ENCODE data around the gene MCCD1. TPM values are rescaled to one million over a fixed set of nuclear protein-coding genes. Genes with fewer than 3 reads are reported as not detected.

MCCD1 gene
- total RNA-seq, 1 donor from 2014 or later: not detected

GRCh38 chr6:31538805-31539400 lies 10.1 kb downstream of the MCCD1 start:
- FAIRE-seq (no peak), DNase-seq (ENCODE audit: low read depth) (no peak)
- peaks cover 26% of the 10 kb centered on the region for H3K36me3 ChIP-seq (ENCODE audit: control insufficient read depth, insufficient read depth, low read length)
- no peaks in the 10 kb centered on the region for H3K27me3 ChIP-seq (ENCODE audit: control insufficient read depth, insufficient read depth, low read length)
- H3K4me3 ChIP-seq (ENCODE audit: low read depth, low read length): no peak overlapping the region
- no peak for TF ChIP-seq CTCF (IDR thresholded peaks at IDR 0.05; ENCODE audit: insufficient read depth, low read length, severe bottlenecking)

- peaks cover 12% of the 10 kb centered on the region for H3K36me3 ChIP-seq (ENCODE audit: control insufficient read depth, insufficient read depth, low read length)
- TF ChIP-seq CTCF (IDR thresholded peaks at IDR 0.05; ENCODE audit: insufficient read depth, low read length, severe bottlenecking): no peak
These were observed 11.9 kb downstream of the MCCD1 start for GRCh38 chr6:31540640-31541039.

GRCh38 chr6:31541059-31541657 lies 12.4 kb downstream of the MCCD1 start:
- H3K27me3 ChIP-seq (ENCODE audit: control insufficient read depth, insufficient read depth, low read length): no peaks in the 10 kb centered on the region
- no peak for FAIRE-seq
- peak; percentile 58 for DNase-seq (ENCODE audit: low read depth)
- TF ChIP-seq CTCF (IDR thresholded peaks at IDR 0.05; ENCODE audit: insufficient read depth, low read length, severe bottlenecking): no peak
- H3K36me3 ChIP-seq (ENCODE audit: control insufficient read depth, insufficient read depth, low read length): peaks cover 8% of the 10 kb centered on the region
- peak overlapping the region; percentile 56 for H3K4me3 ChIP-seq (ENCODE audit: low read depth, low read length)

More at GRCh38 chr6:31540640-31541039, 11.9 kb downstream of the MCCD1 start:
- FAIRE-seq: no peak
- Histone ChIP-seq H3K27me3 (ENCODE audit: control insufficient read depth, insufficient read depth, low read length) (no peaks in the 10 kb centered on the region), H3K4me3 (ENCODE audit: low read depth, low read length) (peak overlapping the region; percentile 56)
- DNase-seq (ENCODE audit: low read depth): no peak

- FAIRE-seq: no peak
- Histone ChIP-seq H3K36me3 (ENCODE audit: control insufficient read depth, insufficient read depth, low read length) (peaks cover 8% of the 10 kb centered on the region), H3K27me3 (ENCODE audit: control insufficient read depth, insufficient read depth, low read length) (no peaks in the 10 kb centered on the region), H3K4me3 (ENCODE audit: low read depth, low read length) (peak within 1 kb of the TSS; percentile 56)
- TF ChIP-seq CTCF (IDR thresholded peaks at IDR 0.05; ENCODE audit: insufficient read depth, low read length, severe bottlenecking): no peak
- DNase-seq (ENCODE audit: low read depth): peak; percentile 91
These were observed 13.1 kb downstream of the MCCD1 start, which contains the start of gene DDX39B for GRCh38 chr6:31541658-31542521. DDX39B (minus strand) TSS chr6:31542003; CDS start chr6:31540532, 1,471 bp downstream.

- H3K27me3 ChIP-seq (ENCODE audit: control insufficient read depth, insufficient read depth, low read length): no peaks in the 10 kb centered on the region
- DNase-seq (ENCODE audit: low read depth) (no peak), FAIRE-seq (no peak)
- peaks cover 8% of the 10 kb centered on the region for H3K36me3 ChIP-seq (ENCODE audit: control insufficient read depth, insufficient read depth, low read length)
- no peak overlapping the region for H3K4me3 ChIP-seq (ENCODE audit: low read depth, low read length)
- no peak for TF ChIP-seq CTCF (IDR thresholded peaks at IDR 0.05; ENCODE audit: insufficient read depth, low read length, severe bottlenecking)
These were observed 14.9 kb downstream of the MCCD1 start for GRCh38 chr6:31543639-31544038.

All from bronchial epithelial cell (primary cell).